Putamen (tissue), 1 donor: Measurements from ENCODE around the gene KIF3C.

ENCODE experiments used
- DNase-seq: peaks from one replicate; pipeline ENCODE4 v3.0.0-alpha.2; 2016; ENCODE audit warnings: low spot score

Gene KIF3C

GRCh38 chr2:25877431-25878360, 104.6 kb downstream of the KIF3C start:
- DNase-seq: peak; percentile 63
